HG03342 (cell line): ENCODE results near the gene LY6G6C.

Experiments used
- ATAC-seq: cut with Tn5 transposase; IDR thresholded peaks from one replicate; pipeline ENCODE4 v1.9.1; 2021; ENCODE audit warnings: mild to moderate bottlenecking, moderate library complexity; ENCODE audit not compliant: unreplicated experiment

Gene LY6G6C

DNA sequence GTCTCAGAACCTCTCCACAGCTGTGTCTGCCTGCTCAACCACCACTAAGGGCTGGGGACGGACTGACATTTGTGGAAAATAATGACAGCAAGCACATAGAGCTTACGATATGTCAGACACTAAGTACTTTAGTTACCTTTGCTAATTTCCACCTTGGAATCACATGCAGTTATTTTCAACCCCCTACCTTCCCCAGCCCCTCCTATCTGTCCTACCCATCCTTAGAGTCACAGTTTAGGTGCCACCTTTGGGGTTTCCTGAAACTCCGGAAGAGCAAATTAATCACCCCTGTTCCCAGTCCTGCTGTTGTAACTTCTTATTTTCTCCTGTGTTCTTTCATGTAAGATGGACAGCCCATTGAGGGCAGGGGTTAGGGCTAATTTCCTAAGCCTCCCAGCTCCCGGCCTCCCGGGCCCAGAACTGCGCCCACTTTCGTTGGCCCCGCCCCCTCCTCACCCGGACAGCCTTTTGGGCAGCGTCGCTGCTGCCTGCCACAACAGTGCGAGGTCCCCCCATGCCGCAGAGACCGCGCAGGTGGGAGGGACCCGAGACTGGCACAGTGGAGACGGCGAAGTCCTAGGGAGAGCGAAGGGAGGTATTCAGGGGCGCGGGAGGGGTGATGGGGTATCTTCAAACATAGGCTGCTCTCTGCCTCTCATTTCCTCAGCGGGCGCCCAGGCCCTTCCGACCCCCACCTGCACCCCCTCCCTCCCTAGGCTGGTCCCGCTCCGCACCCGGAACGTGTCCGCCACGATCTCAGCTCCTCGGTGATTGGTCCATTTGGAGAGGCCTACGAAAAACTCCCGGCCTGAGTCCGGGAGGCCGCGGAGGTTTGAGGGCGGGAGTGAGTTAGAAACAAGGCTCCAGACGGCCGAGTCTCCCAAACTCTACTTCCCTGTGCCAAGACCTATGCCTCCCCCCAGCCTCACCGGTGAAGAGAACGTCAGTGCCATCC, 6.4 kb upstream of the LY6G6C start:
- ATAC-seq: no peak

DNA sequence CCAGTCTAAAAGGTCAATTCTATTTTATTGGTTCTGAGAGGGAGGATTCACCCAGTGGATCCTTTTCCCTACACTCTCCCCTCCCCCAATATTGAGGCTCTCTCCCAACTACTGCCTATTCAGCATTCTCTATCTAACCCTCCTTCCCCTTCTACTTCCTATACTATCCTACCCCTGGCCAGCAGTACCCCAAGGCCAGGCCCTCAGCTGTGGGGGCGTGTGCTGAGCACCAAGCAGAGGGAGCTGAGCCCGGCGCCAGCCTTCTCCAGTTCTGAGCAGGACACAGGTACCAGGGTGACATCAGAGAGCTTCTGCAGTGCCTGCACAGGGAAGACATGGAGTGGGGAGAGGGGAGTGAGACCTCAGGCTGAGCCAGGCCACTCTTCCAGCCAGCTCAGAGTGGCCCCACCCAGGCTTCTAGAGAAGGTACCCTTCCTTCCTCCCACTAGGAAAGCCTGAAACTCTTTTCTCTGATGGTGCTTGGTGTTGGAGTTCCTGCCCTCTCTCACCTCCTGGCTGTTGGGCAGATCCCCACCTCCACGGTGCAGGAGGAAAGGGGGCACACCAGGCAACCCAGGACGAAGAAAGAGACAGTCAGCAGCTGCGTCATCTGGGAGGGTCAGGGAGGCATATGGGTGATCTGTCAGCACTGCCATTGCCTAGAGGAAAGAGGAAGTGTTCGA, 5.6 kb upstream of the LY6G6C start:
- no peak for ATAC-seq

DNA sequence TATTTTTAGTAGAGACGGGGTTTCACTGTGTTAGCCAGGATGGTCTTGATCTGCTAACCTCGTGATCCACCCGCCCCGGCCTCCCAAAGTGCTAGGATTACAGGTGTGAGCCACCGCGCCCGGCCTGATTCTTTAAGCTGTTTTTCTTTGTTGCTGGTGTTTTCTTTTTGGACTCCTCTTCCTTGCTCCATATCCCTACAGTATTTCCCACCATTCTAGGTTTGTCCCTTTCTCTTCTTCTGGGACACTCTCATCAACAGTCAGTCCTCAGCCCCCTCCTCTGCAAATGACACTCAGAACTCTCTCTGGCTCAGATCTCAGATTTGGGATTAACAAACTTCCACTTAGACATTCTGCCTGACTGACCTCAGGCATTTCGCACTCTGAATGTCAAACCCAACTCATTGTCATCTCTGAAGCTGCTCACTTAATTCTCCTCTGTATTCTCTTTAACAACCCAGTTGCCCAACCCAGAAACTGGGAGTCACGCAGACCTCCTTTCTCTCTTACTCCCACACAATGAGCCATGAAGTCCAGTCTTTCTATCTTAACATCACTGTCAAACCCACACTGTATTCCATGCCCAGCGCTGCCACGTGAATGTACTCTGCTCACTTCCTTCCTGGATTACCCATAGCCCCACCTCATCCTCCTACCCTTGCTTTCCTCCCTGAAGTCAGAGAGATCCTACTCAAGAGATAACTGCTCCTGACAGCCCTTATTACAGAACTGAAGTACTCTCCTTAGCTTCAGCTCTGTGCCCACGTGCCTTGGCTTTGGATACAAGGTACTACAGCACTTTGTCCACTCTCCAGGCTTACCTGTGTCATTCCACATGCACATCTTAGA, 4.2 kb upstream of the LY6G6C start:
- ATAC-seq: no peak

DNA sequence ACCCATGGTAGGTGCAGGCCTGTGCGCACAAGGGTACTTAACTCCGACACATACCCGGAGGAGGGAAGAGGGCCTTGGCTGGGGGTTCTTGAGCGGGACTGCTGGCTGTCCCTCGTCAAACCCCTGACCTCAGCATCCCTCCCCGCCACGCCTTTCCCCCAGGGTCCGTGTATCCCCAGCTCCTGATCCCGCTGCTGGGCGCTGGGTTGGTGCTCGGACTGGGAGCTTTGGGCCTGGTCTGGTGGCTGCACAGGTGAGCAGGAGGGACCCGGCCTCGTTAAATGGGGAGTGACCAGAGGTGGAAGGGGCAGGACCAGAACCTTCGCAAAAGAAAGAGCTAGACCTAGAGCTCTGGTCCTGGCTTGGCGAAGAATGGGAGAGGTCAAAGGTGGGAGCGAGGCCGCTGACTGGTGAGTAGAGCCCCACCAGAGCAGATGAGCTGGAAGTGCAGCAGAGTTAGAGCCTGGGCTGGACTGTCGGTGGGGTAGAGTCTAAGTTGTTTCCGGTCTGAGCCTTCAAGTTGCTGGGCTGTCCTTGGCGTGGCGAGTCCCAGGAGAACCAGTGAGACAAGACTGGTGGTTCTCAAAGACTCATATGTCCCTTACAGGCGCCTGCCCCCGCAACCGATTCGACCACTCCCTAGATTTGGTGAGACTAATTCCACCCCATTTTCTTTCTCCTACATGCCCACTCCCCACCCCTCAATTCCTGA, 2.6 kb upstream of the LY6G6C start:
- no peak for ATAC-seq

DNA sequence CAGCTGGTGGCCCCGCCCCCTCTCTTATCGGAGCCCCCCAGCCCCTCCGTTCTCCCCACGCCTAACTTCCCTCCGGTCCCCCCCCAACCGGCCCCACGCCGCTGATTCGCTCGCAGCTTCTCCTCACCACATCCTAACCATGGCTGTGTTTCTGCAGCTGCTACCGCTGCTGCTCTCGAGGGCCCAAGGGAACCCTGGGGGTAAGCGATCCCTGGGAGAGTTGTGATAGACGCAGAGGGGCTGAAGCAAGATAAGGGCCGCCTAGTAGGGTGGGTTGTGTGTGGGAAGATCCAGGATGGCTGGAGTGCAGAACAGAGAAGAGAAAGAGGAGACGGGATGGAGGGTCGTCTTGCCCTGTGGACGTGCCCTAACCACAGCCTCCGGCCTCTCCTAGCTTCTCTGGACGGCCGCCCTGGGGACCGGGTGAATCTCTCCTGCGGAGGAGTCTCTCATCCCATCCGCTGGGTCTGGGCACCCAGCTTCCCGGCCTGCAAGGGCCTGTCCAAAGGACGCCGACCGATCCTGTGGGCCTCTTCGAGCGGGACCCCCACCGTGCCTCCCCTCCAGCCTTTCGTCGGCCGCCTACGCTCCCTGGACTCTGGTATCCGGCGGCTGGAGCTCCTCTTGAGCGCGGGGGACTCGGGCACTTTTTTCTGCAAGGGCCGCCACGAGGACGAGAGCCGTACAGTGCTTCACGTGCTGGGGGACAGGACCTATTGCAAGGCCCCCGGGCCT, 1.9 kb upstream of the LY6G6C start, which contains the start of gene MPIG6B:
MPIG6B (plus strand) TSS at position 129 of the 735 bp plus-strand sequence; CDS start at position 140, 11 bp downstream.
- no peak for ATAC-seq

DNA sequence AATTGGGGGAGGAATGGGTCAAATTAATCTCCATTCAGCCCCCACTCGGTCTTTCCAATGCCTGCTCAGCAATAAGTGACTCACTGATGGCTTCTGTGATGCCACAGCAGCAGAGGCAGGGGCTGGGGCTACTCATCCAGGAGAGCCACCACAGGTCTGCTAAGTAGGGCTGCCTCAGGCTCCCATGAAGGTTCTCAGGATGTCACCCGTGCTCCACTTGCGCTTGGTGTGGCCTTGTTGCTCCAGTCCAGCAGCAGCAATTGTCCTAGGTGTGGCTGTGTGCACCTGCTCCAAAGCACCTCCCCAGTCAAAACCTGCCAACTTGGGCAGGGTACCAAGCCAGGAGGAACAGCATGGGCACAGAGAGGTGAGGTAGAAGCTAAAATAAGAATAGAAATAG, 627 bp upstream of the LY6G6C start:
- ATAC-seq: no peak

DNA sequence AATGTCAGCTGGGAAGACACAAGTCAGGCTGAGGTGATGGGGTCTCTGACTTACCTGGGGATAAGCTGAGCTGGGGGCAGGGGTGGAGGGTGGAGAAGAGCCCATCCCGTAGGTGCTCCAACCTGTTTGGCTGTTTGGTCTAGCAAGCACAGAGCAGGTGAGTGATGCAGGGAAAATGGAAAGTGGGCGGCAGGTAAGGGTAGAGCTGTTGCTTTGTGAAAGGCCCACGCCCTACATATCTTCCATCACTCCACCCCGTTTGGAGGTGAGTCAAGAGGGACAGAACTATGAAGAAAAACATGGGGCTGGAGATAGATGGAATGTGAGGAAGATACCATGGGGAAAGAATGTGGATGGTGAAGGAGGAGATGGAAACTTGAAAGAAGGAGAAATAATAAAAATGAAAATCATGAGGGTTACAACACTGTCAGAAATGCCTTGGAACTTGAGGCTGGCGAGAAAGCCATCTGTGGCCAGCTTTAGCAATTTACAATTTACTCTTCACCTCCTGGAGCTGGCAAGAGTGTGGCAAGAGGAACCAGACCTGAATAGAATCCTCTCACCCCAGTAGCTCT, 1.3 kb downstream of the LY6G6C start:
- no peak for ATAC-seq

DNA sequence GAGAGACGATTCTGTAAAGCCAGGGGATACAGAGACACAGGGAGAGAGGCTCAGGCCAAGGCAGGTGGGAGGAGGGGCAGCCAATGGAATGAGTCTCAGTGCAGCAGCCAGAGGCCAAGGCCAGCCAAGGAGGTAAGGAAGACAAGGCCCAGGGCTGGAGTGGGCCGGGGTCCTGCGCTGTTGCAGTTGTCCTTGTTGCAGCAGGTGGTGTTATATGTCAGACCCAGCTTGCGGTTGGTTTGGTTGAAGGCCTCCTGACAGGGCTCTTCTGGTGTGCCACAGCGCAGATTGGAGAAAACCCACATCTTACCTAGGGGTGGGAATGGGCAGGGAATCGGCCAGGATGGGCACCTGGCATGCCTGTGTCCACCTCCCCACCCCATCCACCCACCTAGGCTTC, 2.5 kb downstream of the LY6G6C start:
- no peak for ATAC-seq

DNA sequence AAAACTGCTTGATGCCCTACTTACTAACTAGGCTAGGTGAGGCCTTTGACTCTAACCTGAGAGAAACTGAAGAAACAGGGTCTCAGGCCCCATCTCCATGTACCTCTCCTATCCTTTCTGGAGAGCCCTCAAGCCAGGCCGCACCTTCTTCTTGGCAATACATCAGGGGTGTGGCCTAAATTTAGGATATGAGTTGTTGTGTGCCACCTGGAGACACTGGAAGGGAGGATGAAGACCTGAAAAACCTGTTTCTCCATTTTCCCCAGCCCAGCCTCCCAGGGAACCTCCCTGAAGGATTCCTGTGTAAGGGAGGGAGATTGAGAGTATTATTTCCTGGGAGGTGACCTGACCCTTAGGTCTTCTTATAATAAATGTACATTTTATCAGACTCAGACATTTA, 3.3 kb downstream of the LY6G6C start:
- no peak for ATAC-seq

DNA sequence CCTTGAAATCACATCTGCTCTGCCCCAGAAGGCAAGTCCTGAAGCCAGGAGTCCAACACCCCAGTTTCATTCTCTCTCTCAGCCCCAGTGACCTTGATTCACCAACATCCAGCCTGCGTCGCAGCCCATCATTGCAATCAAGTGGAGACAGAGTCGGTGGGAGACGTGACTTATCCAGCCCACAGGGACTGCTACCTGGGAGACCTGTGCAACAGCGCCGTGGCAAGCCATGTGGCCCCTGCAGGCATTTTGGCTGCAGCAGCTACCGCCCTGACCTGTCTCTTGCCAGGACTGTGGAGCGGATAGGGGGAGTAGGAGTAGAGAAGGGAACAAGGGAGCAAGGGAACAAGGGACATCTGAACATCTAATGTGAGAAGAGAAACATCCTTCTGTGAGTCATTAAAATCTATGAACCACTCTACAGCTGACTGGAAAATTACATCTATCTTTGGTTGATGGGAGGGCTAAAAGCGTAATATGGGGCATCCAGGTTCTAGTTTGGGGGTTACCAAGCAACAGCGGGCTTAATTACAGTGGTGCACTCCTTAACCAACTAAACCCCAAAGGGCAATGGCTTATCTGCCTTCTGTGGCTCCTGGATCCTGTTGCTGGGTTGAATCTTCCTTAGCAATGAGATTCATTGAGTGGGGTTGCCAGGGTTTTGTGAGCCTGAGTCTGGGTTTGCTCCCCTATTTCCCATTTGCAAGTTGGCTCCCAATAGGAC, 3.9 kb downstream of the LY6G6C start:
- no peak for ATAC-seq

DNA sequence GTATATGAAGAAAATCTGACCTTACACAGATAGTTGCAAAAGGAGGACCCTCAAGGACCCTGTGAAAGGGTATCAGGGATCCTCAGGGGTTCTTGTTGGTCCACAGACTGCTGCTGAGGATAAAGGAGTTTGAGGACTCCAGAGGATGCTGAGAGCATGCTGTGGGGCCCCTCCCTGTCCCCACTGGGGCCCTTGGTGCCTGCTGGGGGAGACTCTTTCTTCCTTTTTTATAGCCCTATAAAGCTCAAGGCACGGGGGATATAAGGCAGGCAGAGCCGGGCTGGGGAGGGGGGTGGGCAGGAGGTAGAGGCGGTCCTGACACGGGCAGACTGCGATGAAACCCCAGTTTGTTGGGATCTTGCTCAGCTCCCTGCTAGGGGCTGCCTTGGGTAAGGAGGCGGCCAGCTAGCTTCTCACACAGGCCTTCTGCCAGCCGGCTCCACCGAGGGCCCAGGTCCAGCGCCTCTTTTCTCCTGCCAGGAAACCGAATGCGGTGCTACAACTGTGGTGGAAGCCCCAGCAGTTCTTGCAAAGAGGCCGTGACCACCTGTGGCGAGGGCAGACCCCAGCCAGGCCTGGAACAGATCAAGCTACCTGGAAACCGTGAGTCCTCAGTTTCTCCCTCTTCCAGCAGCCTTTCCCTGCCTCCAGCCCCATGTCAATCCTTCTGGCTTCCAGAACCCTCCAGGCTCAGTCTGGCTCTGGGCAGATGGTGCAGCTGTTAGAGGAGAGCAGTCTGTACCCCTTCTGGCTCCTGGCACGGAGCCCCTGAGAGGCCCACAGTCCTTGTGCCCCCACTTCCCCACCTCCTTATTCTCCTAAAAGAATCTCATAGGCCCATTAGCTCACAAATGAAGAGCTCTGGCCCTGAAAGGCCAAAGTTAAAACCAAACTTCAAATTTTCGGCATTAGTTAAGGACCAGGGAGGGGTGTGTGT, 6.3 kb downstream of the LY6G6C start, which contains the start of gene LY6G6D:
LY6G6D (plus strand) TSS at position 327 of the 937 bp plus-strand sequence; CDS start at position 335, 8 bp downstream.
- no peak for ATAC-seq

DNA sequence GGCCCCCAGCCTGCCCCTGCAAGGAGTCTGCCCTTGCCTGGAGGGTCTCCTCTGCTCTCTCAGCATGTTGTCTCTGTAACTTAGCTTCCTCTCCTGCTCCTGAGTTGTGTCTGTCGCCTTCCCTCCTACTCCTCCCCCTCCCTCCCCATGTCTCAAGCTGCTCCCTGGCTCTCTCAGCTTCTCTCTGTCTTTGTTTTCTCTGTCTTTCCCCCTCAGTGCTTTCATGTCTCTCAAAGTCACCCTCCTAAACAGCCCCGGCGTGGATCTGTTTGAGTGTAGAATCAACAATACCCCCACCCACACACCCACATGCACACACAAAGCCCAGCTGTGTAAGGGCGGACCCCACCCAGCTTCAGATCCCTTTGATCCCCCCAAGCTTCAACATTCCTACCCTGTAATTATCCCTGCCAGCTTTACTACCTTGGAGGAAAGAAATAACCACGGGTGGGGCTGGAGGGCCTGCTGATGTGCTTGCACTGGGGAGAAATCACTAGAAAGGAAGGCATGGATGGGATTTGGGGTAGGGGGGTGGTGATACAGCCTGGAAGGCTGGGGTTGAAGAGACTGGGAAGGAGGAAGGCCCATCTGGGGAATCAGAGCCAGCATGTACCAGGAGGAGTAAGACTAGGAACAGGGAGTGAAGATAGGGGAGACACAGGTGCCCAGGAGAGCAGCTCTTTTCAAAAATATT, 7.4 kb downstream of the LY6G6C start:
- no peak for ATAC-seq

DNA sequence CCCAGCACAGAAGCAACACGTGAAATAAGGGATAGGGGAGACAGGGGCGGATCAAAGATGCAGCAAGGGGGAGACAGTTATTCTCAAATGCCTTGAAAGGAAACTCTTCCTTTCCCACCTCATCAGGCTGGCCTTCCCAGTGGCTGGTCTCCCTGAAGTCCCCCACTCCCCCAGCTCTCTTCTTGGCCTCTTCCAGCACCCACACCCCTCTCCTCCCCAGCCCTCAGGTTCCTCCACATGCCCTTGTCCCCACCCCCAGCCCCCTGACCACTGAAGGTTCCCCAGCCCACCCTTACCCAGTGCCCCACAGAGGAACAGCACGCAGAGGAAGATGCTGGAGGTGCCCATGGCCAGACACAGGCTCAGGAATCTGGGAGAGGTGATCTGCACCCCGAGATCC, 8.1 kb downstream of the LY6G6C start:
- ATAC-seq: no peak

DNA sequence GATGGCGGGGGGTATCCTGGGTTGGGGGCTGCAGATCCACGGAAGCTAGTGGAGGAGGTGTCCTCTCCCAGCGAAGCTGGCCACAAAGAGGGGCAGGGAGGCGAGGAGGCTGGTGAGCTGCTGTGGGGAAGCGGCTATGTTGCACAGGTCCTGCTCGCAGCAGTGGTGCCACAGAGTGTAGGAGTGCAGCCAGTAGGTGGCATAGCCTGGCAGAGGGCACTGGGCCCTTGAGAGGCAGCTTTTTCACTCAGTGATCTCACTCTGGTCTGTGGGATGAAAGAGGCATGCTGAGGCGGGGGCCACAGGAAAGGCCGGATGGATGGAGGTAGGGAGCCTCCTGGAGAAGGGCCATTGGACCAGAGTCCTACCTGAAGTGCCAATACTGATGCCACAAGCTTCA, 9.2 kb downstream of the LY6G6C start:
- ATAC-seq: no peak

DNA sequence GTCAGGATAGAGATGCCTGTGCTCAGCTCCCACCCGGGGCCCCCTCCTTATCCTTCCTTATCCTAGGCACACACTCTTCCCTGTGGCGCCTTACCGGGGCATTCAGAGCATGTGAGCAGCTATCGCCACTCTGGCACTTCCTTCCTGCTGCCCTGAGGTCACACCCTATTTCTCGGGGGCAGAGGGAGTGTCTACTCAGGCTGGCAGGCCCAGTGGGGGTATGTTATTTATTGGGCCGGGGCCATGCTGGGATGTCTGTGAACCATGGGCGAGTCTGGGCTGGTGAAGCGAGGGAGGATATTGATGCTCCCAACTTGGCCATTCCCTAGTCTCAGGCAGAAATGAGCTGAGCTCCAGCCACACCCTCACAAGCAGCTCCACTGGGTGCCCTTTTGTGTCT, 10.3 kb downstream of the LY6G6C start:
- ATAC-seq: no peak

DNA sequence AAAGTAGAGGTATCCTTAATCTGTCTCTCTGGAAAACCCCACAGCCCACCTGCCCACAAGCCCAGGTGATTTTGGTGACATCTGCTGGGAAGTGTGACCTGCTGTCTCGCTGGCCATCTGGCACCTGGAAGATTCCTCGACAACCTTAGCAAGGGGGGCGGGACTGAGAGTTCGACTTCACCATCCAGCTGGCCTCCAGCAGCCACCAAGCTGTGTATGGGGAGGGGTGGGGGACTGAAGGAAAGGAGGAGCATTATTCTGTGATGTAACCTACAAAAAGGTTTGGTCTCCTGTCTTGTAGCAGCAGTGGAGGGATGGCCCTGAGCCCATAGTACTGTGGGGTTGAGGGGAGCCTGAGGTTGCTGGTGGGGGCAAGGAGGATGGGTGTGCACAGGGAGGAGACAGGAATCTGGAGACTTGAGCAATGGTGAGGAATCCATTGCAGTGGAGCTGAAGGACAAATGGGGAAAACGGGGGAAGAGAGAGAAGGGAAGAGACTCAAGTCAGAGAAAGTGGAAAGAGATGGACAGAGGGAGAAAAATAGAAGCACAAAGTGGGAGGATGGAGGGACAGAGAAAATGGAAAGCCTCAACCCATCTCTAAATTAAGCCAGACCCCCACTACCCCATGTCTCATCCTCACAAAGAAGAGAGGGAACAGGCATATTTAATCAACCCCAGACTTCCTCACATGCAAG, 10.9 kb downstream of the LY6G6C start:
- no peak for ATAC-seq
